T-helper 1 cell treated with Interleukin-12 subunit alpha and Interleukin-12 subunit beta and Interleukin-4 antibody, amounts not matched to agents 30 μg/mL and 1 μg/mL, for 36 hours (primary cell): ENCODE data around the gene MEIS2.

Experiments
- H3K27ac Mint-ChIP-seq: one replicate; pipeline ENCODE4 v1.8.0; 2021; ENCODE audit warnings: mild to moderate bottlenecking, mixed read lengths
- H3K27me3 Mint-ChIP-seq: one replicate; pipeline ENCODE4 v1.8.0; 2021; ENCODE audit warnings: low read depth, mixed read lengths
- H3K36me3 Mint-ChIP-seq: one replicate; pipeline ENCODE4 v1.8.0; 2021; ENCODE audit warnings: low read depth, mixed read lengths
- H3K4me1 Mint-ChIP-seq: one replicate; pipeline ENCODE4 v1.8.0; 2021; ENCODE audit warnings: low read depth, mixed read lengths
- H3K4me3 Mint-ChIP-seq: one replicate; pipeline ENCODE4 v1.8.0; 2021; ENCODE audit warnings: mild to moderate bottlenecking, moderate library complexity, mixed read lengths
- H3K9me3 Mint-ChIP-seq: one replicate; pipeline ENCODE4 v1.8.0; 2021; ENCODE audit warnings: mixed read lengths

The MEIS2 gene

DNA sequence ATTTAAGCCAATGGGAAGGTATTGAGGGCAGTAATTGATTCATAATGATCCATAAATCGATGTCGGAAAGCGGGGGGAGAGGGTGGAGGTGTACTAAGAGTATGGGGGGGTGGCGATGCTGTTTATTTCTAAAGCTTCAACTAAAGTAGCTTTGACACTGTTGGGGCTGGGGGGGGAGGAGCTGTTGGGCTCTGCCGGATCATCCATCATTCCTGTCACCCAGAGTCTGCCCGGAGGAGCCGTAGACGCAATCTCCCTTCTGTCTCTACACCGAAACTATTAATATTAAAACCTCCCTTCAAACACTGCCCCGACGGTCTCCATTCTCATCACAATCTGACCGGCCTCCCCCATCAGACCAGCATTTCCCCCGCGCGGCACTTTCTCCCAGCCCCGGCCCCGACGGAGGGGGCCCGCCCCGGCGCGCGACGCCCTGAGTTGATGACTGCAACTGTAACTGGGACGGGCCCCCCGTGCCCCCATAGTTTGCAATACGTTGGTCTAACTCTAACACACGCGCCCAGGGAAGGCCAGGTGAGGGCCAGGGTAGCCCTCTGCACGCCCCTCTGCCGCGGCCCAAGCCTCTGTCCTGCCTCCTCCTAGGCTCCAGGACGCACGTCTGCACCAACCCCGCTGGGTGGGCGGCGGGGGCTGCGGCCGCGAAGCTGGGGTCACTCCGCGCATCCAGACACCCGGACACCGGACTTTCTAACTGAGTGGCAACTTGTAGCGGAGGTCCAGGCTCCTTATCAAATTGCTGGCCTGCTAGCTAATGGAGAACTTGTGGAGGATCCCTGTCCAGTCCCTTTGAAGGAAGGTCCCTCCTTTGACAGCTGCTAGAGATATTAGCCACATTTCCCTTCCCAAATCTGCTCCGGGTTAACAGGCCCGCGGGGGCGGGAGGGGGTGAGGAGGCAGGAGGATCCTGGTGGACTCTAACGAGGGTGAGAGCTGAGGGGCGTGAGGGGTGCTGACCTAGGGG is 212.0 kb downstream of the MEIS2 start:
- peaks cover 76% of the 10 kb centered on the region for H3K27me3 Mint-ChIP-seq

DNA sequence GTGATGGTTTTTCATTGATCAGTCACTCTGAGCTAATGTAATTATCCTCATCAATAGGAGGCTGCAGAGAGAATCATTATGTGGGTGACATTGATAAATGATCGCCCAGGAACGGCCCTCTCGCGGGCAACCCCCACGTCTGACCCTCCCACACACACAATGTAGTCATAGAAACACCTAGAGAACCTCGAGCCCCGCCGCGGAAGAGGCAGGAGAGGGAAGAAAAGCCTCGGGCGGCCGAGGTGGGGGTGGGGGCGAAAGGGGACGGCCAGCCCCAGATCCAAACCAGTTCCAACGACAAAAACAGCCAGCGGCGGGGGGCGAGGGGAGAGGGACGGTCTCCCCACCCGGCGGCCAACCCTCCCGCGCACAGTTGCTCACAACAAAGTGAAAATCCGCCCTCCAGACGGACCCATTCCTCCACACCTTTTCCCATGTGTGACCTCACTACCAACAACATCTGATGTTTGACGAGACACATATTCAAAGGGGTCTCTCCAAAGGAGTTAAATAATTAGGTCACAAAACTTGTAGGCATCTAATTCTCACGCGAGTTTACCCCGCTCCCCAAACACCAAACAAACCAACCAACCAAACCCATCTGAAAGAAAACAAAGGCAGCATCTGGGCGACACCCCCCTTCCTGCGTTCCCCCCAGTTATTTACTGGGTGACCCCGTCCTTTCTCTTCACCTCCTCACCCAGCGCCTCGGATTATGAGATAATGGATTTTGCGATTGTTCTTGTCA is 213.0 kb downstream of the MEIS2 start:
- Mint-ChIP-seq H3K9me3 (no peaks in the 10 kb centered on the region), H3K4me3 (no peak overlapping the region), H3K27ac (no peak overlapping the region), H3K36me3 (no peaks in the 10 kb centered on the region), H3K4me1 (peaks cover 9% of the 10 kb centered on the region), H3K27me3 (peaks cover 85% of the 10 kb centered on the region)

More for the DNA sequence above, 212.0 kb downstream of the MEIS2 start:
- no peak overlapping the region for H3K4me3 Mint-ChIP-seq
- H3K9me3 Mint-ChIP-seq: no peaks in the 10 kb centered on the region
- no peak overlapping the region for H3K27ac Mint-ChIP-seq
- no peaks in the 10 kb centered on the region for H3K36me3 Mint-ChIP-seq
- H3K4me1 Mint-ChIP-seq: peaks cover 5% of the 10 kb centered on the region

- Mint-ChIP-seq H3K27me3 (peaks cover 92% of the 10 kb centered on the region), H3K4me3 (no peak overlapping the region), H3K9me3 (no peaks in the 10 kb centered on the region), H3K36me3 (no peaks in the 10 kb centered on the region), H3K27ac (no peak overlapping the region), H3K4me1 (peaks cover 9% of the 10 kb centered on the region)
Observed at GRCh38 chr15:36886701-36887100, 213.6 kb downstream of the MEIS2 start.

- Mint-ChIP-seq H3K4me3 (no peak overlapping the region), H3K9me3 (no peaks in the 10 kb centered on the region), H3K27ac (no peak overlapping the region), H3K36me3 (no peaks in the 10 kb centered on the region), H3K27me3 (peaks cover 97% of the 10 kb centered on the region), H3K4me1 (peaks cover 9% of the 10 kb centered on the region)
Observed at GRCh38 chr15:36886191-36886590, 214.2 kb downstream of the MEIS2 start.

GRCh38 chr15:36885771-36886170 is 214.6 kb downstream of the MEIS2 start:
- H3K4me3 Mint-ChIP-seq: no peak overlapping the region
- H3K9me3 Mint-ChIP-seq: no peaks in the 10 kb centered on the region

DNA sequence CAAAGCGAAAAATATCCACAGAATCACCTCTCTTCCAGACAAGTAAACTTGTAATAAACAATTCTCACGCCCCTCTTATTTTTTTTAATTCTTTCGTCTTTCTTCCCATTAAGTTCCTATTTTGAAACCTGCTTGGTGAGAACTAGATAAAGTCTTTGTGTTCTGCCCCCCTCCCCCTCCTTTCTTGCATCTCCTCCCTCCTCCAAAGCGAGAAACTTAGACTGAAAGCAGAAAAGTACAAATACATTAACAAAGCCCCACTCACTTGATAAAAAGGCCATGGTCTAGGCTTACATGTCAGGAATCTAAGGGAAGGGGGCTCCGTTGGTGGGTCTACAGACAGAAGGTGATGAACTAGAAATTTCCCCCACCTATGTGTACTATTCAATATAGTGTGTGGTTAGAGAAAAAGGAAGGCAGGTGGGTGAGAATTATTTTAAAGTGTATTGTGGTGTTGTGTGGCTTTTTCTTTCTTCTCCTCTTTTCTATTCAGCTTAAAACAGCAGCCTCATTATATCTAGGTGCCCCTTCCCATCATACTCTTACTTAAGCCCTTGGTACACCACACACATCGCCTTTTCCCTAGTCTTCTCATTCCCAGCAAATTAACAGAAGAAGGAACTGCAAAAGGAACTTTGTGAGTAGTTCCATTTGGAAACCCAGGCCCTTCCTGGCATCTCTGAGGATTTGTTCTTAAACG is 215.3 kb downstream of the MEIS2 start:
- H3K4me1 Mint-ChIP-seq: peaks cover 9% of the 10 kb centered on the region
- no peak overlapping the region for H3K27ac Mint-ChIP-seq
- H3K4me3 Mint-ChIP-seq: no peak overlapping the region
- no peaks in the 10 kb centered on the region for H3K9me3 Mint-ChIP-seq
- H3K36me3 Mint-ChIP-seq: no peaks in the 10 kb centered on the region
- H3K27me3 Mint-ChIP-seq: peaks cover 97% of the 10 kb centered on the region

More at GRCh38 chr15:36885771-36886170, 214.6 kb downstream of the MEIS2 start:
- peaks cover 9% of the 10 kb centered on the region for H3K4me1 Mint-ChIP-seq
- H3K27ac Mint-ChIP-seq: no peak overlapping the region
- H3K27me3 Mint-ChIP-seq: peaks cover 98% of the 10 kb centered on the region
- H3K36me3 Mint-ChIP-seq: no peaks in the 10 kb centered on the region

- no peaks in the 10 kb centered on the region for H3K36me3 Mint-ChIP-seq
- no peaks in the 10 kb centered on the region for H3K9me3 Mint-ChIP-seq
- peaks cover 9% of the 10 kb centered on the region for H3K4me1 Mint-ChIP-seq
- H3K27ac Mint-ChIP-seq: no peak overlapping the region
- no peak overlapping the region for H3K4me3 Mint-ChIP-seq
- H3K27me3 Mint-ChIP-seq: peaks cover 96% of the 10 kb centered on the region
Observed at GRCh38 chr15:36884518-36884875, 215.9 kb downstream of the MEIS2 start.

- H3K36me3 Mint-ChIP-seq: no peaks in the 10 kb centered on the region
- H3K4me3 Mint-ChIP-seq: no peak overlapping the region
- H3K27ac Mint-ChIP-seq: no peak overlapping the region
- peaks cover 9% of the 10 kb centered on the region for H3K4me1 Mint-ChIP-seq
- H3K27me3 Mint-ChIP-seq: peaks cover 96% of the 10 kb centered on the region
- H3K9me3 Mint-ChIP-seq: no peaks in the 10 kb centered on the region
Observed at GRCh38 chr15:36883713-36884517, 216.4 kb downstream of the MEIS2 start.

GRCh38 chr15:36882487-36883131 is 217.7 kb downstream of the MEIS2 start:
- Mint-ChIP-seq H3K27me3 (peaks cover 96% of the 10 kb centered on the region), H3K4me3 (no peak overlapping the region), H3K4me1 (peaks cover 8% of the 10 kb centered on the region), H3K36me3 (no peaks in the 10 kb centered on the region), H3K9me3 (no peaks in the 10 kb centered on the region), H3K27ac (no peak overlapping the region)

- Mint-ChIP-seq H3K27ac (no peak overlapping the region), H3K4me3 (no peak overlapping the region)
Observed at GRCh38 chr15:36882056-36882455, 218.3 kb downstream of the MEIS2 start.

GRCh38 chr15:36881516-36881915 is 218.8 kb downstream of the MEIS2 start:
- peaks cover 8% of the 10 kb centered on the region for H3K4me1 Mint-ChIP-seq
- H3K4me3 Mint-ChIP-seq: no peak overlapping the region
- H3K36me3 Mint-ChIP-seq: no peaks in the 10 kb centered on the region
- peaks cover 96% of the 10 kb centered on the region for H3K27me3 Mint-ChIP-seq
- H3K27ac Mint-ChIP-seq: no peak overlapping the region
- H3K9me3 Mint-ChIP-seq: no peaks in the 10 kb centered on the region

More at GRCh38 chr15:36882056-36882455, 218.3 kb downstream of the MEIS2 start:
- Mint-ChIP-seq H3K36me3 (no peaks in the 10 kb centered on the region), H3K9me3 (no peaks in the 10 kb centered on the region), H3K4me1 (peaks cover 8% of the 10 kb centered on the region), H3K27me3 (peaks cover 96% of the 10 kb centered on the region)

DNA sequence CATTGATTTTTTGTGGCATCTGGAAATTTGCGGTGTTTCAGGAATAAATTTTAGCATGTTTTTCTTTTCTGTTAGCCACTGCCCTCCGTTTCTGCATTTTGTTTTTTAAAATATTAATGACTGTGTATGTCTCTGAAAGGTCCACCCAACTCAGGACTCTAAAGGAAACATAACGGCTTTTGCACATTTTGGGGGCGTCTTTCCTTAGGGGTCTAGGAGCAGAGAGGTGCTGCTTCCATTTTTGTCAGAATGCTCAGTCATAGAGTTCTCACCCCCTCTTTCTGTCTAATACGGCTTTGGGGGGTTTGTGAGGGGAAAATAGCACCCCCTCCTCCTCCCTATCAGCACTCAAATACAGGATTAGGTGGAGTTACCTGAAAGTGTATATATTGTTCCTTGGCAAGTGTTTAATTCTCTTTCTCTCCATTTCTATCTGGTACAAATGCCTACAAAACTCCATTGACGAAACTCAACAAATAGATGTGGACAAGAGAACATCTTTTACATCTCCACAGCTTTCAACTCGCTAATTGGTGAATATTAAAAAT is 219.4 kb downstream of the MEIS2 start:
- no peak overlapping the region for H3K4me3 Mint-ChIP-seq
- peaks cover 8% of the 10 kb centered on the region for H3K4me1 Mint-ChIP-seq
- no peaks in the 10 kb centered on the region for H3K9me3 Mint-ChIP-seq
- H3K36me3 Mint-ChIP-seq: no peaks in the 10 kb centered on the region
- H3K27me3 Mint-ChIP-seq: peaks cover 92% of the 10 kb centered on the region
- no peak overlapping the region for H3K27ac Mint-ChIP-seq

DNA sequence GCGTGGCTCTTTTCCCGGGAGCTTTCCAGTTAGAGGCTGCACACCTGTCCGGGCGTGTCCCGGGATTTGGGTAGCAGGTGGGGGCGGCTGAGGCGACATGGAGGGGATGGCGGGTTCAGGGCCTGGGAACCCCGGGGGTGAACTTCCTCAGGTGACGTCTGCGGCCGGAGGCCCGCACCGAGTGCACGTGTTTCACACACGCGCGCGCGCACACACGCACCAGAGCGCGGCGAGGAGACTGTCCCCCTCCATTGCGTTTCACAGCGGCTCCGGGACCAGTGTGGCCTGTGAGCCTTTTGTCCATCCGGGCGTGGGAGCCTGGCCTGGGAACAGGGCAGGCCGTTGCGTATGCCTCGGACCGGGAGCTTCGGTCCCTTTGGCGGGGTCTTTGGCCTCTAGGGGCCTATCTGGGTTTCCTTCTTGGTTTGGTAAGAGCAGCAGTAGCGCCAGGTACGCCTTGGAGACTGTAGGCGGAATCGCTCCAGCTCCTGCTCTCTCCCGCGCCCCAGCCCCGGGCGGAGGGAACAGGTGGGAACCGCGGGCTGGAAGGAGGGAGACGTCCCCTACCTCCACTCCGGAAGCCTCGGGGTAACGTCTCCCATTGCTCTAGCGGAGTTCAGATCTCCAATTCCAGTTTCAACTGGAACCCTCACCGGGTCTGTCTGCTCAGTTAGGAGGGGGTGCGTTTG is 220.0 kb downstream of the MEIS2 start:
- H3K9me3 Mint-ChIP-seq: no peaks in the 10 kb centered on the region
- H3K27me3 Mint-ChIP-seq: peaks cover 89% of the 10 kb centered on the region
- peaks cover 8% of the 10 kb centered on the region for H3K4me1 Mint-ChIP-seq
- no peak overlapping the region for H3K4me3 Mint-ChIP-seq
- H3K36me3 Mint-ChIP-seq: no peaks in the 10 kb centered on the region
- no peak overlapping the region for H3K27ac Mint-ChIP-seq
